Spleen (tissue), 11 donors: ENCODE data around the gene AKAP13. TPM values are rescaled to one million over a fixed set of nuclear protein-coding genes. Genes with fewer than 3 reads are reported as not detected.
"Not testable (repeated sequence)": the region's sequence is repeated elsewhere in the genome, so short reads cannot be mapped to it uniquely, and the experiment has no call there.

Experiments used
- DNase-seq: peaks from one replicate; pipeline ENCODE4 v3.0.0-alpha.2; 2020
- H3K27ac ChIP-seq, 8 donors: fragments of 200-600 bp; sonication (generic) in 7 of 8; 1 replicate in 4 of 8; 2 replicates in 4 of 8; pipeline versions ENCODE4 v1.5.0 to v1.8.0; 2016 to 2021; ENCODE audit warnings: inconsistent platforms in 4 of 8, mild to moderate bottlenecking in 4 of 8, moderate library complexity in 1 of 8
- H3K27me3 ChIP-seq, 7 donors: fragments of 200-600 bp; sonication (generic) in 6 of 7; replicated peaks in 1 of 7; 1 replicate in 4 of 7; 2 replicates in 3 of 7; pipeline versions ENCODE4 v1.5.0 to v1.8.0; 2016 to 2021; ENCODE audit warnings: inconsistent platforms in 3 of 7, mild to moderate bottlenecking in 1 of 7
- H3K36me3 ChIP-seq, 6 donors: fragments of 200-600 bp; sonication (generic) in 5 of 6; 1 replicate in 4 of 6; 2 replicates in 2 of 6; pipeline versions ENCODE4 v1.5.0 to v1.8.0; 2016 to 2021; ENCODE audit warnings: inconsistent platforms in 2 of 6
- H3K4me1 ChIP-seq, 6 donors: fragments of 200-600 bp; sonication (generic) in 5 of 6; 1 replicate in 3 of 6; 2 replicates in 3 of 6; pipeline versions ENCODE4 v1.5.0 to v1.8.0; 2016 to 2021; ENCODE audit warnings: inconsistent platforms in 3 of 6
- H3K4me3 ChIP-seq, 8 donors: fragments of 200-600 bp; sonication (generic) in 7 of 8; 1 replicate in 4 of 8; 2 replicates in 4 of 8; pipeline versions ENCODE4 v1.5.0 to v1.8.0; 2016 to 2021; ENCODE audit warnings: inconsistent platforms in 4 of 8, mild to moderate bottlenecking in 4 of 8, moderate library complexity in 2 of 8
- H3K9me3 ChIP-seq, 8 donors: fragments of 200-600 bp; sonication (generic) in 7 of 8; 1 replicate in 4 of 8; 2 replicates in 4 of 8; pipeline versions ENCODE4 v1.5.0 to v1.8.0; 2016 to 2021; ENCODE audit warnings: inconsistent platforms in 4 of 8
- POLR2A ChIP-seq, 3 donors: fragments of 450-650 bp; IDR thresholded peaks; one replicate each; pipeline ENCODE4 v1.5.1; 2017; ENCODE audit warnings: antibody characterized with exemption in 3 of 3, mild to moderate bottlenecking in 1 of 3
- POLR2AphosphoS5 ChIP-seq, 3 donors: sonication (generic); formaldehyde crosslinking; IDR thresholded peaks; one replicate each; pipeline ENCODE4 v1.5.1; 2017; ENCODE audit warnings: antibody characterized with exemption in 3 of 3
- WGBS, 5 donors: extraction: QIAGEN DNeasy Blood & Tissue Kit in 3 of 5; methylation state at CpG; one replicate each; pipeline versions ENCODE4 v1.1.5 to v1.1.7; 2013 to 2018; 5-methylcytosine and 5-hydroxymethylcytosine counted together
- intact Hi-C: fragments of 100-400 bp; cut with DNase I; formaldehyde crosslinking; loops from one replicate; pipeline ENCODE4 v1.15.0; 2023; ENCODE audit warnings: low total_unique reads
- polyA plus RNA-seq, 3 donors: library from polyadenylated mRNA; stranded (reverse); fragments of 200-250 nt; gene quantifications; one replicate each; pipeline ENCODE4 v1.2.1, GENCODE V29; 2013
- total RNA-seq, 7 donors: library from RNA; depleted of rRNA in 3 of 7; stranded (reverse); fragments of >200 nt in 3 of 7; fragmentation: NEBNext Ultra II Directional in 4 of 7; extraction: Animal tissue kit (Norgen Biotek cat#: 25700) in 4 of 7; gene quantifications; one replicate each; pipeline versions ENCODE4 v1.1.0 to v1.2.1, GENCODE V29; 2016 to 2021
- TF ChIP-seq, protein P1 (sequence below), 11 experiments: fragments of 200-600 bp in 7 of 11; fragments of 450-650 bp in 4 of 11; sonication (generic) in 4 of 11; IDR thresholded peaks in 8 of 11; conservative IDR thresholded peaks in 3 of 11; 1 replicate in 7 of 11; 2 replicates in 4 of 11; pipeline versions ENCODE4 v1.4.0 to v1.8.0; 2016 to 2021; ENCODE audit warnings: antibody characterized with exemption in 11 of 11, inconsistent platforms in 4 of 11, mild to moderate bottlenecking in 1 of 11
- donor health status: healthy with polysubstance abuse.
- donor health status: DM: no; HTN: no; CAD: no; lungs with moderate emphysema.
- donor health status: DM: no; HTN: no; CAD: no.
- donor health status: Bipolar disorder and iron deficiency.
- donor health status: healthy.
- donor health status: DM: no; HTN: no; CAD: no.
- donor health status: DM: yes; HTN: yes; CAD: no.

Gene AKAP13
- total and polyA plus RNA-seq, 10 donors = 35.4 to 413 (median 260) TPM

DNA sequence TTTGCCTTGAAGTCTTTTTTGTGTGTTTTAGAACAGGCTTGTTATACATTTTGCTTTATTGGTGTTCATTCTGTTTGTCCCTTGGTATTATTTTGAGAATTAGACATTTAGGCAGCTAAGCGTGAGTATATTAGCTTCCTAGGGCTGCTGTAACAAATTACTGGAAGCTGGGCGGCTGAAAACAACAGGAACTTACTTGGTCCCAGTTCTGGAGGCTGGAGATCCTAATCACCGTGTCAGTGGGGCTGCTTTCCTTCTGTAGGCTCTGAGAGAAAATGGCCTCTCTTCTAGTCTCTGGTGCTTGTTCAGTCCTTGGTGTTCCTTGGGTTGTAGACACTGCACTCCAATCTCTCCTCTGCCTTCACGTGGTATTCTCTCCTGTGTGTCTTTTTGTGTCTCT, 272.1 kb downstream of the AKAP13 start:
- TF ChIP-seq POLR2AphosphoS5 (IDR thresholded peaks at IDR 0.05) = no peak
- TF ChIP-seq POLR2A (IDR thresholded peaks at IDR 0.05) = no peak
- TF ChIP-seq, protein P1, sequence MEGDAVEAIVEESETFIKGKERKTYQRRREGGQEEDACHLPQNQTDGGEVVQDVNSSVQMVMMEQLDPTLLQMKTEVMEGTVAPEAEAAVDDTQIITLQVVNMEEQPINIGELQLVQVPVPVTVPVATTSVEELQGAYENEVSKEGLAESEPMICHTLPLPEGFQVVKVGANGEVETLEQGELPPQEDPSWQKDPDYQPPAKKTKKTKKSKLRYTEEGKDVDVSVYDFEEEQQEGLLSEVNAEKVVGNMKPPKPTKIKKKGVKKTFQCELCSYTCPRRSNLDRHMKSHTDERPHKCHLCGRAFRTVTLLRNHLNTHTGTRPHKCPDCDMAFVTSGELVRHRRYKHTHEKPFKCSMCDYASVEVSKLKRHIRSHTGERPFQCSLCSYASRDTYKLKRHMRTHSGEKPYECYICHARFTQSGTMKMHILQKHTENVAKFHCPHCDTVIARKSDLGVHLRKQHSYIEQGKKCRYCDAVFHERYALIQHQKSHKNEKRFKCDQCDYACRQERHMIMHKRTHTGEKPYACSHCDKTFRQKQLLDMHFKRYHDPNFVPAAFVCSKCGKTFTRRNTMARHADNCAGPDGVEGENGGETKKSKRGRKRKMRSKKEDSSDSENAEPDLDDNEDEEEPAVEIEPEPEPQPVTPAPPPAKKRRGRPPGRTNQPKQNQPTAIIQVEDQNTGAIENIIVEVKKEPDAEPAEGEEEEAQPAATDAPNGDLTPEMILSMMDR (IDR thresholded peaks at IDR 0.05 in 8 of 11, conservative IDR thresholded peaks at IDR 0.05 in 3 of 11) = no peak
- Histone ChIP-seq H3K9me3 (no peaks in the 10 kb centered on the region), H3K27me3 (no peaks in the 10 kb centered on the region), H3K4me3 (no peak overlapping the region), H3K4me1 (peaks cover 7 to 34% (median 22%) of the 10 kb centered on the region in 6 donors), H3K36me3 (peaks cover 0 to 88% (median 33%) of the 10 kb centered on the region in 6 donors), H3K27ac (no peak overlapping the region)
- intact Hi-C loops = no loop called here
- no peak for DNase-seq
- WGBS, 5 donors = 83 to 96% (median 85%) methylated on average over 4 of the region's 4 CpGs

DNA sequence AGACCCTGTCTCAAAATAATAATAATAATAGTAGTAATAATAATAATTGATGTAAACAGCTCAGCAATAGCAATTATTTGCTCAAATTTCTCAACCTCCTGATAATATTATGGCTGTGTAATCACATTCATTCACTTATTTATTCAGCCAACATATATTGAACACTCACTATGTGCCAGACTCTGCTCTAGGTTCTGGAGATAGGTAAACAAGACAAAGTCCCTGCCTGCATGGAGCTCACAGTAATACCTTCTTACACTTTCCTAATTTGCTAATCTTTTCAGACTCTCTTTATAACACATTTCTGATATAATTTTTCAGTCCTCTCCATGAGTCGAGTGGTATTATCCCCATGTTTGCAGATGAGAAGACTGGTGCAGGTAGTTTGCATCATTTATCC, 276.7 kb downstream of the AKAP13 start:
- H3K9me3 ChIP-seq = no peaks in the 10 kb centered on the region
- intact Hi-C loops = no loop called here
- peaks cover 0 to 12% (median 0%) of the 10 kb centered on the region in 6 donors for H3K4me1 ChIP-seq
- TF ChIP-seq, protein P1 (IDR thresholded peaks at IDR 0.05 in 8 of 11, conservative IDR thresholded peaks at IDR 0.05 in 3 of 11) = no peak
- TF ChIP-seq POLR2A (IDR thresholded peaks at IDR 0.05) = no peak
- TF ChIP-seq POLR2AphosphoS5 (IDR thresholded peaks at IDR 0.05) = no peak
- no peak for DNase-seq
- H3K4me3 ChIP-seq = no peak overlapping the region
- no peaks in the 10 kb centered on the region for H3K27me3 ChIP-seq
- peaks cover 0 to 100% (median 57%) of the 10 kb centered on the region in 6 donors for H3K36me3 ChIP-seq
- H3K27ac ChIP-seq = no peak overlapping the region
- 0 to 46% (median 44%) methylated on average over 1 of the region's 1 CpG for WGBS, 5 donors

DNA sequence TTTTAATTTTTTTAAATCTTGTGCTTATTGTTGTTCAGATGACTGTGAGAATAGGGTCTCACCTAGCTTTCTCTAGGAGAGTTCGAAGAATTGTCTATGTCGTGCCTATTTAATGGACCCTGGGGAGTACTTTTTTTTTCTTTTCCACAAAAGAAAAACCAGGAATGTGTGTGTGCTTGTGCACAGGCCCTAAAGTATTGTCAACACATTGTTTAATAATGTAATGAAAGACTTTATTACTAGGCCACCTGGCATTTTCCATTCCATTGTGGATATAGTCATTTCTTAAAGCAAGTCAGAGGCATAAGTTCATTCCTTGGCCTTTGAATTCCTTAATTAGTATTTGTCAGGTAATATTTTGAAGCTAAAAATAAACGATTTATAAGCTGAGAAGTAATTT, 278.4 kb downstream of the AKAP13 start:
- TF ChIP-seq POLR2AphosphoS5 (IDR thresholded peaks at IDR 0.05) (no peak), POLR2A (IDR thresholded peaks at IDR 0.05) (no peak)
- TF ChIP-seq, protein P1 (IDR thresholded peaks at IDR 0.05 in 8 of 11, conservative IDR thresholded peaks at IDR 0.05 in 3 of 11) = no peak
- Histone ChIP-seq H3K27ac (no peak overlapping the region), H3K27me3 (no peaks in the 10 kb centered on the region), H3K36me3 (peaks cover under 1 to 100% (median 68%) of the 10 kb centered on the region in 6 donors), H3K9me3 (no peaks in the 10 kb centered on the region), H3K4me1 (peaks cover 0 to 5% (median 0%) of the 10 kb centered on the region in 6 donors), H3K4me3 (no peak overlapping the region)
- WGBS, 5 donors = 94 to 98% (median 95%) methylated on average over 3 of the region's 3 CpGs
- intact Hi-C loops = no loop called here
- DNase-seq = no peak

DNA sequence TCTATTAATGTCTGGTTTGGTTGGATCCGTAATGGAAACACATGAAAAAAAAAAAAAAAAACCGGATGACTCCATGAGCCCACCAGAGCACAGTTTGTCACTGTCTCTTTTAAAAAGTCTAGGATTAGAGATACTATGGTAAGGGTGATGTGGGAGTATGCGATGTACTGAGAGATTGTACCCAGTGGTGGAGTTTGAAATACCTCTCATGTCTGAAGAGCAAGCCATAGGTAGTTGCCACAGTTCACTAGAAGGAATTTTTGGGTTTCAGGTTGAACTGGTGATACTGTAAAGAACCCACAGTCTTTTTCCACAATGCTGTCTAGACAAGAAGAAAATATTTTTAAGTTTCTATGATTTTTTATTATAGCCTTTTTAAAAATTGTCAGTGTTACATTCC, 281.5 kb downstream of the AKAP13 start:
- intact Hi-C loops = no loop called here
- WGBS, 5 donors = 86 to 98% (median 96%) methylated on average over 3 of the region's 3 CpGs

DNA sequence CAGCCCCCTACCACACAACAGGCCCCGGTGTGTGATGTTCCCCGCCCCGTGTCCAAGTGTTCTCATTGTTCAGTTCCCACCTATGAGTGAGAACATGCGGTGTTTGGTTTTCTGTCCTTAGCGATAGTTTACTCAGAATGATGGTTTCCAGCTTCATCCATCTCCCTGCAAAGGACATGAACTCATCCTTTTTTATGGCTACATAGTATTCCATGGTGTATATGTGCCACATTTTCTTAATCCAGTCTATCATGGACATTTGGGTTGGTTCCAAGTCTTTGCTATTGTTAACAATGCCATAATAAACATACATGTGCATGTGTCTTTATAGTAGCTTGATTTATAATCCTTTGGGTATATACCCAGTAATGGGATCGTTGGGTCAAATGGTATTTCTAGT, 285.3 kb downstream of the AKAP13 start:
- H3K4me3 ChIP-seq, H3K27me3 ChIP-seq, intact Hi-C loops, H3K9me3 ChIP-seq, H3K27ac ChIP-seq, DNase-seq: not testable (repeated sequence)
- WGBS, 5 donors = 91 to 99% (median 93%) methylated on average over 6 of the region's 6 CpGs
- Histone ChIP-seq H3K4me1 (peaks cover 12 to 40% (median 20%) of the 10 kb centered on the region in 6 donors), H3K36me3 (peaks cover 4 to 100% (median 71%) of the 10 kb centered on the region in 6 donors)

More for the DNA sequence above, 281.5 kb downstream of the AKAP13 start:
- Histone ChIP-seq H3K27me3 (no peaks in the 10 kb centered on the region), H3K36me3 (peaks cover 4 to 100% (median 71%) of the 10 kb centered on the region in 6 donors), H3K27ac (no peak overlapping the region), H3K9me3 (peaks cover 0 to 6% (median 0%) of the 10 kb centered on the region in 8 donors), H3K4me1 (peaks cover 0 to 10% (median 2%) of the 10 kb centered on the region in 6 donors), H3K4me3 (no peak overlapping the region)
- DNase-seq = no peak
- no peak for TF ChIP-seq POLR2AphosphoS5 (IDR thresholded peaks at IDR 0.05)
- TF ChIP-seq, protein P1 (IDR thresholded peaks at IDR 0.05 in 8 of 11, conservative IDR thresholded peaks at IDR 0.05 in 3 of 11) = no peak
- no peak for TF ChIP-seq POLR2A (IDR thresholded peaks at IDR 0.05)
